ENCODE measurements around the gene ABI2. TPM values are rescaled to one million over a fixed set of nuclear protein-coding genes. Genes with fewer than 3 reads are reported as not detected.

ABI2 gene
- total and polyA plus RNA-seq, 2 of the 4 experiments (the other 2 are of a cell fraction): 35.7 to 54.0 TPM

DNA sequence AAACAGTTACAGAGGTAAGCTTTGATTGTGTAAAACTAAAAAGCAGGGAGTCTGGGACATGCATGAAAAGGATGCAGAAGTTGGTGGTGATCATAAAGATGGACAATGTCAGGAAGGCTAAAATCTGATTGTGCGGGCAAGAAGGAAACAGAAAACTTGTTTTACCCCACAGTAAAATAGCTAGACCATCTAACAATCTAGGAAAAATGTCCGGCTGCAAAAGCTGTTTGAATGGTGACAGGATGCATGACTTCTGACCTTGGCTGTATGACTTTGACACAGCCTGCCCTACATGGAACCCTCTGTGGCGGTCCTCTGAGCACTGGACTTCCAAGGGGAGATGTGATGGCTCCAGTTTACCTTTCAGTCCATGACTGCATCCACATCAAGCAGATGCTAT is 113.3 kb downstream of the ABI2 start:
- no peak overlapping the region for H3K27ac ChIP-seq (ENCODE audit: insufficient read depth, low read length)
- in situ Hi-C loops (cut with MboI; ENCODE audit: low sequenced_read_pairs): no loop called here
- no peak for ATAC-seq (ENCODE audit: low read depth)

More for the DNA sequence above, 113.3 kb downstream of the ABI2 start:
- H3K18ac ChIP-seq (ENCODE audit: low read depth, low read length): no peak overlapping the region
- peaks cover 16% of the 10 kb centered on the region for H3K9me1 ChIP-seq (ENCODE audit: insufficient read depth, low read length)
- no peak overlapping the region for H3K9ac ChIP-seq (ENCODE audit: low read depth, low read length)
- no peak overlapping the region for H3K56ac ChIP-seq (ENCODE audit: extremely low read depth, insufficient read depth, low read length)
- no peaks in the 10 kb centered on the region for H3K27me3 ChIP-seq (ENCODE audit: control insufficient read depth, insufficient read depth, low read length)
- H3K9me3 ChIP-seq (ENCODE audit: control insufficient read depth, insufficient read depth, low read length): no peaks in the 10 kb centered on the region
- H3K4ac ChIP-seq (ENCODE audit: low read depth, low read length): no peak overlapping the region
- peaks cover 40% of the 10 kb centered on the region for H3K36me3 ChIP-seq (ENCODE audit: control insufficient read depth, insufficient read depth, low read length)
- H3K4me3 ChIP-seq (ENCODE audit: insufficient read depth, low read depth, low read length): no peak overlapping the region
- WGBS, 2 experiments (ENCODE audit: extremely low coverage in 2 of 2, insufficient read length in 1 of 2): no CpG with 5 or more reads among the region's 3 CpGs
- no peak overlapping the region for H3K14ac ChIP-seq (replicated peaks; ENCODE audit: low read depth, low read length)
- ChIA-PET POLR2A (ENCODE audit: unreplicated experiment) (no interaction called here), CTCF (interaction anchor here (1.0 kb wide), 1 partner anchor 13 kb away, joined by 3 read pairs; no protein-coding TSS in a partner anchor)
- BruUV-seq (replicated peaks): no TSS peak
- no peak overlapping the region for H4K8ac ChIP-seq (ENCODE audit: low read depth in 2 of 2, low read length in 2 of 2)
- DNase-seq: no peak
- peaks cover 18 to 40% of the 10 kb centered on the region in 2 experiments for H3K79me1 ChIP-seq (ENCODE audit: low read depth in 1 of 2, low read length in 2 of 2)
- H2AK9ac ChIP-seq (replicated peaks; ENCODE audit: low read depth, low read length, poor library complexity): peak overlapping the region; percentile 43
- dilution Hi-C loops (cut with HindIII; ENCODE audit: low sequenced_read_pairs, unreplicated experiment): no loop called here
- H4K91ac ChIP-seq (ENCODE audit: insufficient read depth, low read depth, low read length): no peak overlapping the region
- no peak overlapping the region for H4K5ac ChIP-seq (ENCODE audit: low read depth, low read length)
- no peak overlapping the region for H2AFZ ChIP-seq (replicated peaks; ENCODE audit: low read length, poor library complexity)
- TF ChIP-seq RCOR1 (IDR thresholded peaks at IDR 0.05; ENCODE audit: insufficient replicate concordance, low read length): no peak
- peaks cover 3% of the 10 kb centered on the region; the same call in 1 of the 2 replicates for H4K20me1 ChIP-seq (ENCODE audit: insufficient read depth, low read length)
- no peak overlapping the region for H3K4me2 ChIP-seq (ENCODE audit: low read depth, low read length)
- no peak overlapping the region for H2BK15ac ChIP-seq (ENCODE audit: low read depth, low read length)
- intact Hi-C loops (cut with micrococcal nuclease): no loop called here
- no peak overlapping the region for H2AK5ac ChIP-seq (ENCODE audit: low read depth, low read length)
- H2BK5ac ChIP-seq (ENCODE audit: low read depth, low read length, poor library complexity, severe bottlenecking): no peak overlapping the region
- H2BK20ac ChIP-seq (ENCODE audit: low read depth, low read length): no peak overlapping the region
- H2BK120ac ChIP-seq (ENCODE audit: low read depth, low read length): no peak overlapping the region
- H3K4me1 ChIP-seq (ENCODE audit: control insufficient read depth, insufficient read depth, low read length): peaks cover 5% of the 10 kb centered on the region
- H3K23ac ChIP-seq (ENCODE audit: low read depth, low read length): no peak overlapping the region
